ENCODE measurements around the gene NRROS. TPM values are rescaled to one million over a fixed set of nuclear protein-coding genes. Genes with fewer than 3 reads are reported as not detected.

Gene NRROS
- total RNA-seq, 1 donor from 2014 or later, result 34.7 TPM

GRCh38 chr3:196673632-196674031 lies 34.1 kb downstream of the NRROS start:
- intact Hi-C loops (cut with micrococcal nuclease), result no loop called here

- intact Hi-C loops (cut with micrococcal nuclease), result no loop called here
These were observed 37.9 kb downstream of the NRROS start for GRCh38 chr3:196677353-196677752.

GRCh38 chr3:196677931-196678330 lies 38.4 kb downstream of the NRROS start:
- intact Hi-C loops (cut with micrococcal nuclease), result no loop called here

- intact Hi-C loops (cut with micrococcal nuclease), result loop anchor here (1.0 to 2.0 kb wide), 6 partner anchors 44 to 432 kb away; no protein-coding TSS in a partner anchor
These were observed 45.3 kb downstream of the NRROS start for GRCh38 chr3:196684548-196685407.

GRCh38 chr3:196686436-196686835 lies 46.9 kb downstream of the NRROS start:
- intact Hi-C loops (cut with micrococcal nuclease), result no loop called here

- intact Hi-C loops (cut with micrococcal nuclease), result no loop called here
These were observed 48.9 kb downstream of the NRROS start for GRCh38 chr3:196688349-196688748.

- intact Hi-C loops (cut with micrococcal nuclease), result no loop called here
These were observed 50.6 kb downstream of the NRROS start for GRCh38 chr3:196689941-196690660.

GRCh38 chr3:196691386-196691785 lies 51.9 kb downstream of the NRROS start:
- intact Hi-C loops (cut with micrococcal nuclease), result no loop called here

- intact Hi-C loops (cut with micrococcal nuclease), result loop anchor here (1.0 to 2.0 kb wide), 2 partner anchors 17 to 85 kb away; no protein-coding TSS in a partner anchor
These were observed 54.7 kb downstream of the NRROS start for GRCh38 chr3:196694202-196694638.

- intact Hi-C loops (cut with micrococcal nuclease), result loop anchor here (1.0 to 2.0 kb wide), 2 partner anchors 16 to 86 kb away; no protein-coding TSS in a partner anchor
These were observed 55.7 kb downstream of the NRROS start for GRCh38 chr3:196694941-196695848.

- intact Hi-C loops (cut with micrococcal nuclease), result loop anchor here (2.0 kb wide), 1 partner anchor 87 kb away; no protein-coding TSS in a partner anchor
These were observed 56.3 kb downstream of the NRROS start for GRCh38 chr3:196695849-196696226.

- intact Hi-C loops (cut with micrococcal nuclease), result no loop called here
These were observed 57.8 kb downstream of the NRROS start for GRCh38 chr3:196697270-196697669.

GRCh38 chr3:196699749-196700148 lies 60.3 kb downstream of the NRROS start:
- intact Hi-C loops (cut with micrococcal nuclease), result no loop called here

GRCh38 chr3:196700801-196701200 lies 61.3 kb downstream of the NRROS start:
- intact Hi-C loops (cut with micrococcal nuclease), result no loop called here

GRCh38 chr3:196706327-196706726 lies 66.8 kb downstream of the NRROS start:
- intact Hi-C loops (cut with micrococcal nuclease), result no loop called here

- intact Hi-C loops (cut with micrococcal nuclease), result no loop called here
These were observed 67.2 kb downstream of the NRROS start for GRCh38 chr3:196706731-196707130.

- intact Hi-C loops (cut with micrococcal nuclease), result no loop called here
These were observed 68.1 kb downstream of the NRROS start for GRCh38 chr3:196707566-196707965.

GRCh38 chr3:196708467-196708866 lies 69.0 kb downstream of the NRROS start:
- intact Hi-C loops (cut with micrococcal nuclease), result no loop called here
